A172 (cell line): ENCODE data around the gene THPO. TPM values are rescaled to one million over a fixed set of nuclear protein-coding genes. Genes with fewer than 3 reads are reported as not detected.
A peak's percentile ranks its signal among the peaks of the same experiment; 100 is the strongest.
"Not testable (repeated sequence)": the region's sequence is repeated elsewhere in the genome, so short reads cannot be mapped to it uniquely, and the experiment has no call there.

ENCODE experiments used
- DNase-seq: peaks from one replicate; pipeline ENCODE4 v3.0.0-alpha.2; 2015; ENCODE audit warnings: low spot score
- total RNA-seq: library from RNA; depleted of rRNA; stranded (reverse); fragments of >200 nt; shearing (Covaris generic); gene quantifications from 2 replicates; pipeline ENCODE4 v1.2.3, GENCODE V29; 2014

THPO gene
- total RNA-seq, 1 experiment from 2014 or later, result 0.43 TPM

GRCh38 chr3:184349563-184350470, 28.2 kb downstream of the THPO start:
- no peak for DNase-seq

GRCh38 chr3:184348057-184348382, 30.0 kb downstream of the THPO start:
- DNase-seq, result no peak

- no peak for DNase-seq
Observed at GRCh38 chr3:184347321-184348056, 30.5 kb downstream of the THPO start.

- DNase-seq, result no peak
Observed at GRCh38 chr3:184346480-184347190, 31.4 kb downstream of the THPO start.

GRCh38 chr3:184345317-184346144, 32.5 kb downstream of the THPO start:
- DNase-seq, result peak; percentile 91

- no peak for DNase-seq
Observed at GRCh38 chr3:184344579-184345316, 33.3 kb downstream of the THPO start.

GRCh38 chr3:184343200-184343876, 34.7 kb downstream of the THPO start:
- DNase-seq, result no peak

- no peak for DNase-seq
Observed at GRCh38 chr3:184341925-184342324, 36.1 kb downstream of the THPO start.

GRCh38 chr3:184339451-184340135, 38.4 kb downstream of the THPO start:
- not testable (repeated sequence) for DNase-seq

- DNase-seq, result no peak
Observed at GRCh38 chr3:184339001-184339400, 39.0 kb downstream of the THPO start.

- DNase-seq, result no peak
Observed at GRCh38 chr3:184338511-184338945, 39.5 kb downstream of the THPO start.

GRCh38 chr3:184337981-184338380, 40.0 kb downstream of the THPO start:
- DNase-seq, result no peak

GRCh38 chr3:184337399-184337714, 40.6 kb downstream of the THPO start, which contains the start of gene FAM131A:
Gene FAM131A (plus strand): TSS chr3:184337600. CDS start chr3:184337631, 31 bp downstream.
- DNase-seq, result no peak

GRCh38 chr3:184336547-184337398, 41.2 kb downstream of the THPO start:
- DNase-seq, result no peak

GRCh38 chr3:184335661-184336546, 42.1 kb downstream of the THPO start:
- no peak for DNase-seq

GRCh38 chr3:184335291-184335660, 42.7 kb downstream of the THPO start:
- DNase-seq, result no peak

GRCh38 chr3:184334470-184335158, 43.4 kb downstream of the THPO start:
- peak; percentile 95 for DNase-seq
